Mesendoderm (in vitro differentiated cells): ENCODE data around the gene DNAH17.

Source experiments
- DNase-seq: peaks from one replicate; pipeline ENCODE4 v3.0.0; 2013
- H2AK5ac ChIP-seq: 2 replicates; pipeline ENCODE4 v1.6.1; 2013; ENCODE audit warnings: low read length, inconsistent platforms
- H2BK120ac ChIP-seq: 2 replicates; pipeline ENCODE4 v1.6.1; 2013; ENCODE audit warnings: low read depth, mild to moderate bottlenecking, low read length, moderate library complexity, mixed read lengths
- H2BK15ac ChIP-seq: replicated peaks from 2 replicates; pipeline ENCODE4 v1.6.1; 2013; ENCODE audit warnings: low read depth, mild to moderate bottlenecking, moderate library complexity
- H2BK5ac ChIP-seq: 2 replicates; pipeline ENCODE4 v1.6.1; 2013; ENCODE audit warnings: low read length, inconsistent platforms
- H3K18ac ChIP-seq: 2 replicates; pipeline ENCODE4 v1.6.1; 2013; ENCODE audit warnings: mild to moderate bottlenecking, low read length, mixed read lengths
- H3K23ac ChIP-seq: one replicate; pipeline ENCODE4 v1.6.1; 2013; ENCODE audit warnings: low read length
- H3K27ac ChIP-seq: 2 replicates; pipeline ENCODE4 v1.5.1; 2013; ENCODE audit warnings: low read depth, mild to moderate bottlenecking, inconsistent platforms, low read length, moderate library complexity
- H3K27me3 ChIP-seq: 2 replicates; pipeline ENCODE4 v1.6.1; 2013; ENCODE audit warnings: low read length, control low read depth, mild to moderate bottlenecking, inconsistent platforms; ENCODE audit not compliant: insufficient read depth, poor library complexity
- H3K36me3 ChIP-seq: 2 replicates; pipeline ENCODE4 v1.6.1; 2013; ENCODE audit warnings: low read length, inconsistent platforms; ENCODE audit not compliant: control insufficient read depth, insufficient read depth
- H3K4ac ChIP-seq: one replicate; pipeline ENCODE4 v1.6.1; 2013; ENCODE audit warnings: low read depth, mild to moderate bottlenecking, low read length, moderate library complexity
- H3K4me1 ChIP-seq: 2 replicates; pipeline ENCODE4 v1.6.1; 2013; ENCODE audit warnings: low read depth, low read length, inconsistent platforms; ENCODE audit not compliant: control insufficient read depth
- H3K4me2 ChIP-seq: 2 replicates; pipeline ENCODE4 v1.6.1; 2013; ENCODE audit warnings: low read length
- H3K4me3 ChIP-seq: 2 replicates; pipeline ENCODE4 v1.5.1; 2013; ENCODE audit warnings: mild to moderate bottlenecking, low read length
- H3K56ac ChIP-seq: one replicate; pipeline ENCODE4 v1.6.1; 2013; ENCODE audit warnings: low read length
- H3K79me1 ChIP-seq: 2 replicates; pipeline ENCODE4 v1.6.1; 2013; ENCODE audit warnings: low read length, inconsistent platforms
- H3K79me2 ChIP-seq: 2 replicates; pipeline ENCODE4 v1.6.1; 2013; ENCODE audit warnings: mild to moderate bottlenecking, low read length; ENCODE audit not compliant: control insufficient read depth, insufficient read depth
- H3K9ac ChIP-seq: 2 replicates; pipeline ENCODE4 v1.6.1; 2013; ENCODE audit warnings: low read length, inconsistent platforms
- H4K5ac ChIP-seq: one replicate; pipeline ENCODE4 v1.6.1; 2013; ENCODE audit warnings: low read length
- H4K8ac ChIP-seq: one replicate; pipeline ENCODE4 v1.6.1; 2013; ENCODE audit warnings: low read depth, mild to moderate bottlenecking, control low read depth, low read length, moderate library complexity
- WGBS: extraction: QIAGEN DNeasy Blood & Tissue Kit; methylation state at CpG from one replicate; pipeline ENCODE4 v1.1.7; 2013; ENCODE audit warnings: low lambda C conversion rate, missing lambda C conversion rate; ENCODE audit not compliant: insufficient coverage; ENCODE audit errors: extremely low coverage; 5-methylcytosine and 5-hydroxymethylcytosine counted together

The DNAH17 gene

DNA sequence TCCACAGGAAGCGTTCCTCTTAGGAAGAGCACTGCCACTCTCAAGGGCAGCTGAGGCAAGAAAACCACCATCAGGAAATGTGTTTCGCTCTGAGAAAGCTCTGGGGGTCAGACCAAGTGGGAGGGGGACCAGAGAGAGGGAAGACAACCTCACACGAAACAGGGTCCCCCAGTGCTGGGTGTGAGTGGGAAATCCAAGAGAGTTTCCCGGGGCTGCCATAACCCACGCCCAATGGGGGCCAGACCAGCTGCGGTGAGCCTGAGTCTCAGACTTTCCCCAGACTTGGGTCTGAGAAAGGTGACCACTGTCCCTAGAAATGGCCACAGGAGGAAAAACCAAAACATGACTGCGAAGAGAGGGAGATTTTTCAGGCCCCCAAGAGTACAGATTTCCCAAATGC is 14.5 kb downstream of the DNAH17 start:
- no CpG with 5 or more reads among the region's 7 CpGs for WGBS

GRCh38 chr17:78561166-78561565 is 16.0 kb downstream of the DNAH17 start:
- Histone ChIP-seq H3K27ac (no peak overlapping the region), H3K56ac (no peak overlapping the region), H3K4me3 (no peak overlapping the region), H2BK5ac (no peak overlapping the region), H3K36me3 (no peaks in the 10 kb centered on the region), H2BK15ac (no peak overlapping the region), H3K23ac (no peak overlapping the region), H3K18ac (no peak overlapping the region), H4K5ac (no peak overlapping the region), H3K79me2 (no peaks in the 10 kb centered on the region), H4K8ac (no peak overlapping the region), H3K4ac (no peak overlapping the region), H3K27me3 (no peaks in the 10 kb centered on the region), H3K79me1 (no peaks in the 10 kb centered on the region), H2AK5ac (no peak overlapping the region), H3K4me1 (no peaks in the 10 kb centered on the region), H2BK120ac (no peak overlapping the region), H3K4me2 (no peak overlapping the region), H3K9ac (no peak overlapping the region)
- no peak for DNase-seq
- no CpG with 5 or more reads among the region's 10 CpGs for WGBS

More for the DNA sequence above, 14.5 kb downstream of the DNAH17 start:
- no peaks in the 10 kb centered on the region for H3K79me2 ChIP-seq
- no peaks in the 10 kb centered on the region for H3K36me3 ChIP-seq
- H3K9ac ChIP-seq = no peak overlapping the region
- no peak overlapping the region for H3K56ac ChIP-seq
- H3K79me1 ChIP-seq = no peaks in the 10 kb centered on the region
- DNase-seq = no peak
- no peaks in the 10 kb centered on the region for H3K27me3 ChIP-seq
- no peak overlapping the region for H2BK15ac ChIP-seq
- H2AK5ac ChIP-seq = no peak overlapping the region
- H3K23ac ChIP-seq = no peak overlapping the region
- H3K27ac ChIP-seq = no peak overlapping the region
- H3K4ac ChIP-seq = no peak overlapping the region
- no peak overlapping the region for H3K18ac ChIP-seq
- no peak overlapping the region for H3K4me3 ChIP-seq
- no peak overlapping the region for H2BK5ac ChIP-seq
- no peak overlapping the region for H2BK120ac ChIP-seq
- H4K8ac ChIP-seq = no peak overlapping the region
- H3K4me2 ChIP-seq = no peak overlapping the region
- no peak overlapping the region for H4K5ac ChIP-seq
- H3K4me1 ChIP-seq = no peaks in the 10 kb centered on the region

DNA sequence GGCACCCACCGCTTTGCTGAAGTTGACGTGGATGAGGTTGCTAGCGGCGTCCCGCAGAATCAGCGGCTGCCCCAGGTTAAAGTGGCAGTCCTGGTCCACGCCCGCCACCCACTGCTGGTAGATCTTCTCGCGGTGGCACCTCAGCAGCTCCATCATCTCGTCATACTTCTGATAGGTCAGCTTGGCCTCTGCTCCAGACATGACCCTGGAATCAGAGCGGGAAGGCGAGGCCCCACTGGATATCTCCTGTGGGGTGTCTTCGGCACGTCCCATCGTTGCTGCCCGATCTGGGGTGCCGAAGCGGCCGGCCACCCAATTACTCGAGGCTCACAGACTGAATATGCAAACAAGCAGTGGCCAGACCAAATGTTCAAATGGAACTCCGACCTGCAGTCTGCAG is 16.5 kb downstream of the DNAH17 start:
- Histone ChIP-seq H3K27ac (no peak overlapping the region), H3K79me2 (no peaks in the 10 kb centered on the region), H3K79me1 (no peaks in the 10 kb centered on the region), H3K9ac (no peak overlapping the region), H3K36me3 (no peaks in the 10 kb centered on the region), H2BK5ac (no peak overlapping the region), H3K27me3 (no peaks in the 10 kb centered on the region), H3K4me1 (no peaks in the 10 kb centered on the region), H3K23ac (no peak overlapping the region), H3K56ac (no peak overlapping the region), H2BK15ac (no peak overlapping the region), H3K4me3 (no peak overlapping the region), H3K4me2 (no peak overlapping the region), H3K4ac (no peak overlapping the region), H4K5ac (no peak overlapping the region), H2AK5ac (no peak overlapping the region), H4K8ac (no peak overlapping the region), H2BK120ac (no peak overlapping the region), H3K18ac (no peak overlapping the region)
- DNase-seq = no peak
- WGBS = no CpG with 5 or more reads among the region's 22 CpGs

- no peaks in the 10 kb centered on the region for H3K36me3 ChIP-seq
- no peaks in the 10 kb centered on the region for H3K27me3 ChIP-seq
- no peak overlapping the region for H4K8ac ChIP-seq
- no peaks in the 10 kb centered on the region for H3K4me1 ChIP-seq
- H2BK120ac ChIP-seq = no peak overlapping the region
- no peaks in the 10 kb centered on the region for H3K79me2 ChIP-seq
- no peak overlapping the region for H4K5ac ChIP-seq
- no peaks in the 10 kb centered on the region for H3K79me1 ChIP-seq
- no peak overlapping the region for H2BK5ac ChIP-seq
- no peak overlapping the region for H3K23ac ChIP-seq
- no peak overlapping the region for H3K4me2 ChIP-seq
- no peak overlapping the region for H3K4me3 ChIP-seq
- H3K18ac ChIP-seq = no peak overlapping the region
- H3K56ac ChIP-seq = no peak overlapping the region
- WGBS = no CpG with 5 or more reads among the region's 17 CpGs
- no peak overlapping the region for H3K27ac ChIP-seq
- no peak overlapping the region for H3K4ac ChIP-seq
- no peak overlapping the region for H2BK15ac ChIP-seq
- H2AK5ac ChIP-seq = no peak overlapping the region
- H3K9ac ChIP-seq = no peak overlapping the region
- DNase-seq = peak; percentile 75
These were observed 17.3 kb downstream of the DNAH17 start for GRCh38 chr17:78559749-78560368.

- Histone ChIP-seq H3K23ac (no peak overlapping the region), H4K5ac (no peak overlapping the region), H3K79me2 (no peaks in the 10 kb centered on the region), H2BK5ac (no peak overlapping the region), H3K56ac (no peak overlapping the region), H3K4me1 (no peaks in the 10 kb centered on the region), H3K9ac (no peak overlapping the region), H3K4me3 (no peak overlapping the region), H3K79me1 (no peaks in the 10 kb centered on the region), H3K27ac (no peak overlapping the region), H2AK5ac (no peak overlapping the region), H3K4me2 (no peak overlapping the region), H4K8ac (no peak overlapping the region), H2BK120ac (no peak overlapping the region), H2BK15ac (no peak overlapping the region), H3K18ac (no peak overlapping the region), H3K27me3 (no peaks in the 10 kb centered on the region), H3K36me3 (no peaks in the 10 kb centered on the region), H3K4ac (no peak overlapping the region)
- DNase-seq = no peak
- no CpG with 5 or more reads among the region's 5 CpGs for WGBS
These were observed 18.2 kb downstream of the DNAH17 start for GRCh38 chr17:78558989-78559388.

DNA sequence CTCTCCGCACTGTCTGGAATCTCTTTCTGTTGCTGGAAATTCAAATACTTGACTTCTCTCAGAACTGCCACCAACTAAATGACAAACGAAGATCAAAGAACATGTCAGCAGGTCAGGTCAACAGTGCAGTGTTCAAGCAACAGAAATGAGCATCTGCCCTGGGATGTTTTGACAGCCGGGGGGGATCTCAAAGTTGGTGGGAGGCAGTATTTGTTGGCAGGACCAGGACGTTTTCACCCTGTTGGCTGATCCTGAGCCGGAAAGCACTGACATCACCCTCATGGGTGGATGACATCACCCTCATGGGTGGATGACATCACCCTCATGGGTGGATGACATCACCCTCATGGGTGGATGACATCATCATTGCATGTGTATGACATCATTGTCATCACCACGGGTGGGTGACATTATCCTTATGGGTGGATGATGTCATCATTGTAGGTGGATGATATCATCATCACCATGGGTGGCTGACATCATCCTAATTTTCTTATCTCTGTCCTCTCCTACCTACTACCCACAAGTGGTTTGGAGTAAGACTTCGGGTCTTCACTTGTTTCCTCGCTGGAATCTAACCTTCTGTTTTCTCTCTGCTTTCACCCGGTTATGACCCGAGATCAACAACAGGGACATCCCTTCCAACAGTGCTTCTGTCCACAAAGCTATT is 18.9 kb downstream of the DNAH17 start:
- H2BK15ac ChIP-seq = no peak overlapping the region
- no peak overlapping the region for H3K4me3 ChIP-seq
- H3K23ac ChIP-seq = no peak overlapping the region
- H3K9ac ChIP-seq = no peak overlapping the region
- H3K27me3 ChIP-seq = no peaks in the 10 kb centered on the region
- H4K5ac ChIP-seq = no peak overlapping the region
- H3K18ac ChIP-seq = no peak overlapping the region
- no peak overlapping the region for H3K56ac ChIP-seq
- peak; percentile 56 for DNase-seq
- H3K79me2 ChIP-seq = no peaks in the 10 kb centered on the region
- H3K79me1 ChIP-seq = no peaks in the 10 kb centered on the region
- no peak overlapping the region for H2BK120ac ChIP-seq
- no peaks in the 10 kb centered on the region for H3K36me3 ChIP-seq
- WGBS = no CpG with 5 or more reads among the region's 10 CpGs
- H3K4me2 ChIP-seq = no peak overlapping the region
- no peak overlapping the region for H3K4ac ChIP-seq
- H3K27ac ChIP-seq = no peak overlapping the region
- no peak overlapping the region for H2BK5ac ChIP-seq
- no peaks in the 10 kb centered on the region for H3K4me1 ChIP-seq
- no peak overlapping the region for H4K8ac ChIP-seq
- no peak overlapping the region for H2AK5ac ChIP-seq
